ENCODE results near the gene RGL3.

Gene RGL3

DNA sequence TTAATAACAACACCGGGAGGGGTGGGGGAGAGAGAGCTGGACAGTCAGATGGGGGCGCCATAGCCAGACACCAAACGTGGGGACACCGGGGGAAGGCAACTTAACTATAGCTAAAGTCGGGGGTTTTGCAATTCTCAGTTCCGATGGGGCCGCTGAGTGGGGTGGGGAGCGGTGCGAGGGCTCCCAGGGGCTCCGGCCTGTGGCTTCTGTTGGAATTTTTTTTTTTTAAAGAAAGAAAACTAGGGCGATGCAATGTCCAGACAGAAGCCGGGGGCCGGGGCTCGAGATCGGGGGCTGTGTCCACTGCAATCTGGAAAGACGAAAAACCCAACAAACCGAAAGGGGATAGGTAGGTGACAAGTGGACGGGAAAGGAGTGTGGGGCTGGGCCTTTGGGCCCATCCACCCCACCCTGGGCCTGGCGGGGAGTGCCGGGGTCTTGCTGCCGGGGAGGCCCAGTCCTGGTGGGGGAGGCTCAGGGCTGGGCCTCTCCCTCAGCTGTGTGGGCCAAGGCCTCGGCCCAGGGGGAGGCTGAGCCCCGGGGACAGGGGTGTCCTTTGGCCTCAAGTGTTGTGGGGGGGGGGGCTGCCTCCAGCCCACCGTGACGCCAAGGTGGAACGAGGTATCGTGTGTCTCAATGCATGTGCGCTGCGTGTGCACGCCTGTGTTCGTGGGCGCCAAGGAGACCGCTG lies 33.7 kb upstream of the RGL3 start:
- no peak for DNase-seq (ENCODE audit: low read depth)
- no peak overlapping the region for H3K4me3 ChIP-seq (replicated peaks; ENCODE audit: low read depth, low read length)
- TF ChIP-seq CTCF (IDR thresholded peaks at IDR 0.05; ENCODE audit: low read length, missing control alignments): peak; percentile 13

GRCh38 chr19:11451871-11452619 lies 32.9 kb upstream of the RGL3 start:
- DNase-seq (ENCODE audit: low read depth): no peak
- TF ChIP-seq CTCF (IDR thresholded peaks at IDR 0.05; ENCODE audit: low read length, missing control alignments): no peak
- no peak overlapping the region for H3K4me3 ChIP-seq (replicated peaks; ENCODE audit: low read depth, low read length)

DNA sequence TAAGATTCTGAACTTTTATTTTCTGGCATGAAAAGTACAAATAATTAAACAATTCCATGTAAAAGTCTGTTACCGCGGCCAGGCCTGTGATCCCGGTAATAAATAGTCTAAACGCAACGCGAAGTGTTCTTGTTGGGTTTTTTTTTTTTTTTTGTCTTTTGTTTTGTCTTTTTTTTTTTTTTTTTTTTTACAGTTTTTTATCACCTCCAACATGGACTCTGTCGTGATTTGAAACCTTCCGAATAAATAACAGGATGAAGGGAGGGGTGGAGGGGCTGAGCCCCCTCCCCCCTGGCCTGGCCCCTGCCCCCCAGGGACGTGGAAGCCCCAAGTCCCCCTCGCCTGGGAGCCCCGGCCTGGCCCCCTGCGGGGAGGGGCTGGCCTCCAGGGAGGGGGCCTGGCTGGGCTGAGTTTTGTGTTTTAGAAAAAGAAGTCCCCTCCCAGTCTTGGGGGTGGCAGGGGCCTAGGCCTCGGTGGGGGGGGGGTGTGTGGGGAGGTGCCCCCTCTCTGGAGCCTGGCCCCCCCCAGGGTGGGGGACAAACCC lies 32.3 kb upstream of the RGL3 start:
- no peak overlapping the region for H3K4me3 ChIP-seq (replicated peaks; ENCODE audit: low read depth, low read length)
- DNase-seq (ENCODE audit: low read depth): no peak
- no peak for TF ChIP-seq CTCF (IDR thresholded peaks at IDR 0.05; ENCODE audit: low read length, missing control alignments)

DNA sequence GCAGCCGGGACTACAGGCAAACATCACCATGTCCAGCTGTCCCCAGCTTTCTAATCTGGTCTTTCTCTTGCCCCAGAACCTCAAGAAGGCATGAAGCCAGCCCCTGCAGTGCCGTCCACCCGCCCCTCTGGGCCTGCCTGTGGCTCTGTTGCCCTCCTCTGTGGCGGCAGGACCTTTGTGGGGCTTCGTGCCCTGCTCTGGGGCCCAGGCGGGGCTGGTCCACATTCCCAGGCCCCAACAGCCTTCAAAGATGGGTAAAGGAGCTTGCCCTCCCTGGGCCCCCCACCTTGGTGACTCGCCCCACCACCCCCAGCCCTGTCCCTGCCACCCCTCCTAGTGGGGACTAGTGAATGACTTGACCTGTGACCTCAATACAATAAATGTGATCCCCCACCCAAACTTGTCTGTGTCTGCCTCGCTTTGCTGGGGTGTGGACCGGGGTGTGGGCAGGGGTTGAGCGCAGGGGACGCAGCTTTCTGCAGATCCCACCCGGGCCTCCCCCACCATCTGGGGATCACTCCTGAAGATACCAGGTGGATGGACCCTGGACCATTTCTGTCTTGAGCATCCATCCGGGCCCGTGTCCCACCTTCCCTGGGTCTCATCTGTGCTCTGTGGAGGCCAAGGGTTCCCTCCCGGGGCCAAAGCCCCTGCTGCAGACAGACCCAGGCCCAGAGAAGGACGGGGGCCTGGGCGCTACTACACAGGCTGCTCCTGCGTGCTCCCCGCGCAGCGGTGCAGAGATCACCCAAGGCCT lies 31.6 kb upstream of the RGL3 start:
- no peak for TF ChIP-seq CTCF (IDR thresholded peaks at IDR 0.05; ENCODE audit: low read length, missing control alignments)
- no peak for DNase-seq (ENCODE audit: low read depth)
- no peak overlapping the region for H3K4me3 ChIP-seq (replicated peaks; ENCODE audit: low read depth, low read length)

DNA sequence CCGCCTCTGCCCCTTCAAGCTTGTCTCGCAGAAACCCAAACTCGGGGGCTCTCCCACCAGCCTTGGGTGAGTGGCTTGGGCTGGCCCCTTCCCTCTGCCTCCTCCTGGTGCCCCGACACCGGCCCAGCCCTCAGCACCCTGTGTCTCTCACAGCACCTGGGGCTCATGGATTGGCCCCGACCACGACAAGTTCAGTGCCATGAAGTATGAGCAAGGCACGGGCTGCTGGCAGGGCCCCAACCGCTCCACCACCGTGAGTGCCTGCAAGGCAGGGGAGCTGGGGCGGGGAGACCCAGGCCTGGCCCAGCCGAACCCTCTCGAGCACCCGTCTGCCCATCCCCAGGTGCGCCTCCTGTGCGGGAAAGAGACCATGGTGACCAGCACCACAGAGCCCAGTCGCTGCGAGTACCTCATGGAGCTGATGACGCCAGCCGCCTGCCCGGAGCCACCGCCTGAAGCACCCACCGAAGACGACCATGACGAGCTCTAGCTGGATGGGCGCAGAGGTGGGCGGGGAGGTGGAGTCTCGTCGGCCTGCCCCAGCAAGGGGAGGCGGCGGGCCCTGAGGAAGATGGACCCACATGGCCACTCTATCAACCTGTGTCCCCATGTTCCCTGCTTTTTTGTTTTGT lies 29.9 kb upstream of the RGL3 start:
- TF ChIP-seq CTCF (IDR thresholded peaks at IDR 0.05; ENCODE audit: low read length, missing control alignments): no peak
- DNase-seq (ENCODE audit: low read depth): no peak
- no peak overlapping the region for H3K4me3 ChIP-seq (replicated peaks; ENCODE audit: low read depth, low read length)

DNA sequence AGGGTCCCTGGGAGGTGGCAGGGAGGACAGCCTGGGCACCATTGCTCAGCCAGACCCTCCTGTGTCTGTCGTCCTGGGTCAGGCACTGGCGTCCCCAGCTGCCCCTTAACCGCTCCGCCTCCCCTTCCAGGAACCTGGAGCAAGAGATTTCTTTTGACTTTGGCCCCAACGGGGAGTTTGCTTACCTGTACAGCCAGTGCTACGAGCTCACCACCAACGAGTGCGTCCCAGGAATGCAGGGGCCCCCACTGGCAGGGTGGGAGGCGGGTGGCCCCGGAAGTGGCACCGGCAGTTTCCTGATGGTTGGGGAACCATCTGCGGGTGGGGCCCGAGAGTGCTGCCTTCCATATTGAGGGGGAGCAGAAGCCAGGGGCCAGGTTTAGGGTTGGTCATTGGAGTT lies 29.3 kb upstream of the RGL3 start:
- TF ChIP-seq CTCF (IDR thresholded peaks at IDR 0.05; ENCODE audit: low read length, missing control alignments): no peak
- H3K4me3 ChIP-seq (replicated peaks; ENCODE audit: low read depth, low read length): no peak overlapping the region
- no peak for DNase-seq (ENCODE audit: low read depth)

All from fibroblast of pulmonary artery (primary cell).